Measurements from ENCODE around the gene GARIN5B.

GARIN5B gene

GRCh38 chr19:55373306-55373992 is 10.4 kb upstream of the GARIN5B start:
- H3K27ac ChIP-seq, result no peak overlapping the region
- no peak overlapping the region for H3K4me3 ChIP-seq

- Histone ChIP-seq H3K4me3 (no peak overlapping the region), H3K27ac (no peak overlapping the region)
These were observed 9.4 kb upstream of the GARIN5B start for GRCh38 chr19:55372316-55373081.

GRCh38 chr19:55370305-55370988 is 7.4 kb upstream of the GARIN5B start, which contains the start of gene IL11:
Gene IL11, minus strand, starts transcription at chr19:55370463. Its CDS starts 153 bp downstream, at chr19:55370310.
- Histone ChIP-seq H3K27ac (peak within 1 kb of the TSS in 3 of 21 experiments; percentile 5 to 55 (median 39)), H3K4me3 (peak within 1 kb of the TSS; percentile 10 to 38 (median 28))

GRCh38 chr19:55369653-55370304 is 6.7 kb upstream of the GARIN5B start:
- H3K4me3 ChIP-seq, result peak overlapping the region; percentile 3 to 38 (median 28)

GRCh38 chr19:55368701-55369563 is 5.9 kb upstream of the GARIN5B start:
- Histone ChIP-seq H3K27ac (peak overlapping the region in 2 of 21 experiments; percentile 7 to 33), H3K4me3 (peak overlapping the region in 6 of 7 experiments; percentile 9 to 38 (median 18))

More at GRCh38 chr19:55369653-55370304, 6.7 kb upstream of the GARIN5B start:
- H3K27ac ChIP-seq, result peak overlapping the region in 2 of 21 experiments; percentile 39 to 55

- Histone ChIP-seq H3K27ac (no peak overlapping the region), H3K4me3 (no peak overlapping the region)
These were observed 5.0 kb upstream of the GARIN5B start for GRCh38 chr19:55368106-55368505.

- no peak overlapping the region for H3K27ac ChIP-seq
- no peak overlapping the region for H3K4me3 ChIP-seq
These were observed 3.7 kb upstream of the GARIN5B start for GRCh38 chr19:55366790-55367189.

GRCh38 chr19:55365964-55366363 is 2.9 kb upstream of the GARIN5B start:
- Histone ChIP-seq H3K4me3 (no peak overlapping the region), H3K27ac (no peak overlapping the region)

GRCh38 chr19:55365245-55365644 is 2.2 kb upstream of the GARIN5B start:
- Histone ChIP-seq H3K4me3 (no peak overlapping the region), H3K27ac (no peak overlapping the region)

- no peak overlapping the region for H3K27ac ChIP-seq
These were observed 678 bp downstream of the GARIN5B start for GRCh38 chr19:55362174-55362989.

GRCh38 chr19:55360902-55361301 is 2.2 kb downstream of the GARIN5B start:
- H3K4me3 ChIP-seq, result no peak overlapping the region

More at GRCh38 chr19:55362174-55362989, 678 bp downstream of the GARIN5B start:
- no peak overlapping the region for H3K4me3 ChIP-seq

GRCh38 chr19:55358943-55359908 is 3.8 kb downstream of the GARIN5B start:
- Histone ChIP-seq H3K27ac (no peak overlapping the region), H3K4me3 (no peak overlapping the region)

More at GRCh38 chr19:55360902-55361301, 2.2 kb downstream of the GARIN5B start:
- H3K27ac ChIP-seq, result no peak overlapping the region

- no peak overlapping the region for H3K27ac ChIP-seq
These were observed 4.6 kb downstream of the GARIN5B start for GRCh38 chr19:55358493-55358892.

GRCh38 chr19:55355213-55355821 is 7.7 kb downstream of the GARIN5B start:
- H3K4me3 ChIP-seq, result no peak overlapping the region
- no peak overlapping the region for H3K27ac ChIP-seq

More at GRCh38 chr19:55358493-55358892, 4.6 kb downstream of the GARIN5B start:
- no peak overlapping the region for H3K4me3 ChIP-seq

- Histone ChIP-seq H3K4me3 (peak within 1 kb of the TSS in 6 of 7 experiments; percentile 17 to 41 (median 30)), H3K27ac (peak within 1 kb of the TSS in 2 of 21 experiments; percentile 9 to 16)
These were observed 8.3 kb downstream of the GARIN5B start, which contains the start of gene COX6B2 for GRCh38 chr19:55354698-55355212. Gene COX6B2, minus strand, starts transcription at chr19:55354719. Its CDS starts 198 bp downstream, at chr19:55354521.
